Mammary epithelial cell (primary cell): ENCODE results near the gene OR2F1.

Experiments
- CTCF ChIP-seq, 2 donors: IDR thresholded peaks in 1 of 2; conservative IDR thresholded peaks in 1 of 2; 2 replicates each; pipeline ENCODE4 v1.5.1; 2011 to 2012; ENCODE audit warnings: inconsistent platforms in 2 of 2, low read length in 2 of 2, mild to moderate bottlenecking in 2 of 2, control low read depth in 1 of 2, low read depth in 1 of 2; ENCODE audit not compliant: insufficient read depth in 1 of 2; ENCODE audit errors: extremely low read depth in 1 of 2
- EZH2 ChIP-seq: IDR thresholded peaks from 2 replicates; pipeline ENCODE4 v1.6.1; 2012; ENCODE audit warnings: low read length, inconsistent platforms, borderline replicate concordance

- TF ChIP-seq CTCF (conservative IDR thresholded peaks at IDR 0.05 in 1 of 2, IDR thresholded peaks at IDR 0.05 in 1 of 2; ENCODE audit: extremely low read depth in 1 of 2, insufficient read depth in 1 of 2, low read depth in 1 of 2, low read length in 2 of 2) (no peak), EZH2 (no peak)
These were observed 4.1 kb downstream of the OR2F1 start for GRCh38 chr7:143958781-143959180.
